Amniotic stem cell (primary cell): ENCODE data around the gene CHKA.

Experiments
- DNase-seq: peaks from one replicate; lab custom pipeline; 2025; lab: John Stamatoyannopoulos, UW

Gene CHKA

DNA sequence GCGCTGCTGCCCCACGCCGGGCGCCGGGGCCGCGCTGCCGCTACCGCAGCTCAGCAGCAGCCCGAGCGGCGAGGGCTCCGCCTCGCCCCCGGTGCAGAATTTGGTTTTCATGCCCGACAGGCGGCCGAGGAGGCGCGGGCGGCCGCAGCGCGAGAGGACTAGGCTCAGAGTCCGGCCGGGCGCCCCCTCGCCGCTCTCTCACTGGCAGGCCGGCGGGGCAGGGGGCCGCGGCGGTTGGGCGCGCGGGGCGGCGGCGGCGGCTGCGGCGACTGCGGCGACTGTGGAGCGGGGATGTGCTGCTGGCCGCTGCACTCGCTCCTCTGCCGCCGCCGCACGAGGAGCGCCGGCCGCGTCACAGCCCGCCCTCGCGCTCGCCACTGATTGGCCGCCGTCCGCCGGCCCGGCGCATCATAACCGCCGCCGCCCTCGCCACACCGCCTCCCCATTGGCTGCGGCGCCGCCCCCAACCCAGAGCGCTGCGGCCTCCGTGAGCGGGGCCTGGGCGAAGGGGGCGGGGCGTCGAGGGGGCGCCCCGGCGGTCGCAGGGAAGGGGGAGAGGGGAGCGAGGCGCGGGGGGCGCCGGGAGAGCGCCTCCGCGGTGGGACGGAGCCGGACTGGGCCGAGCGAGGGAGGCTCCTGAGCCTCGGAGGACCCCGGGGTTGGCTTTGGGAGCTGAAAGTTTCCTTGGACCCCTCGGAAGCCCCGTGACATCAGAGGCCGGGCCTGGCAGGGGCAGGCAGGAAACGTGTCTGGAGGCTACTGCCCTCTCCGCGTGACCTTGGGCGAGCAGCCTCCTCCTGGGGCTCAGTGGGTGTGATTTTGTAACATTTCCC, at the start of gene CHKA:
Gene CHKA (minus strand): TSS at position 322 of the 833 bp plus-strand sequence. CDS start 211 bp downstream, at position 111.
- peak; percentile 77 for DNase-seq

- DNase-seq = no peak
These were observed 48.3 kb upstream of the CHKA start for GRCh38 chr11:68169442-68169841.

- no peak for DNase-seq
These were observed 47.5 kb upstream of the CHKA start for GRCh38 chr11:68168694-68169093.

- DNase-seq = no peak
These were observed 46.3 kb upstream of the CHKA start for GRCh38 chr11:68167474-68167873.

DNA sequence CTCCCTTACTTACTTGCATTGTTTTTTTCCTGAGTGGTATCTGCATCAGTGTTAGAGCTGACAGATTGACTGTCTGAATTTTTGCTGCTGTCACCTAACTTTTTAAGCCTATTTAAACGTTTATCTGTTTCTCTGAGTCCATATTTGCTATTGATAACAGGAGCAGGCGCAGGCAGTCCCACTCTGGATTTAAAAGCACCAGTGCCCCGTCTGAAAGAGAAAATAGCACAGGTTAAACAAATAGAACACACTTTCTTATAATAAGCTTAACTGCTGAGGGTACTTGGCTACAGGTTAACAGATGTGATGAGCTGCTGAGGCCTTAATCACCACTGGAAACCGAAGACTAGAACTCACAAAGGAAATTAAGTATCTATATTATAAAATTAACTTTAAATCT, 45.8 kb upstream of the CHKA start:
- no peak for DNase-seq

DNA sequence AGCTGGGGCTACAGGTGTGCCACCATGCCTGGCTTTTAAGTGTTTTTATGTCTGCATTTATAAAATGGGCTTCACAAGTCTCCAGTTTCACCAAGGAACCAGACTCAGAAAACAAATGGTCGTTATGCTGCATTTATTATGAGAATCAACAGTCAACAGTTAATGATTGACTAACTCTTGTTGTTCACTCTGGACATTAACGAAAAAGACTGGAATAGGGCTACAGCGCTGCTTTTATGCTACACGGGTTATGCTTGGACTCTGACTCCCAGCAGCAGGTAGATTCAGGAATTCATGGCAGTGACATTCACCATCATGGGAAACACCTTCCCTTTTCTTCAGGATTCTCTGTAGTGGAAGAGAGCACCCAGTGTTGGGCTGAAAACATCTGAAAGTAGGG, 44.4 kb upstream of the CHKA start:
- no peak for DNase-seq

DNA sequence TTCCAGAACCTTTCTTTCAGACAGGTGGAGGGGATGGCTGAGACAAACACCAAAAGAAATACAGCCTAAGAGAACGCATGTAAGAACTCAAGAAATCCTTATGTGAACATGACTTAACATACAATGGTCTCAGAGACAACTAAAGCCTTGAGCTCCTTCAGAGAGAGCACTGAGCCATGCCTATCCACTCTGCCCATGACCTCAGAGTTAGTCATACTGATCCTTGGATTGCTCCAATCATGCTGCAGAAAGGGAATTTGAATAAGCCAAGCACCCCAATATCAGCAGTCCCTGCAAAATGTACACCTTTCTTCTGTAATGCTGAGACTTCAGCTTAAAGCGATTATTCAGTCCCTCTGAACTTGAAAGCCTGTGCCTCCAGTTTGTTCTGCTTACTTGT, 43.2 kb upstream of the CHKA start:
- no peak for DNase-seq

GRCh38 chr11:68163691-68164090, 42.5 kb upstream of the CHKA start:
- no peak for DNase-seq

GRCh38 chr11:68160100-68160695, 39.0 kb upstream of the CHKA start:
- DNase-seq = no peak

- DNase-seq = no peak
These were observed 38.5 kb upstream of the CHKA start for GRCh38 chr11:68159665-68160064.

GRCh38 chr11:68159161-68159560, 38.0 kb upstream of the CHKA start:
- no peak for DNase-seq

GRCh38 chr11:68158580-68158979, 37.4 kb upstream of the CHKA start:
- no peak for DNase-seq

DNA sequence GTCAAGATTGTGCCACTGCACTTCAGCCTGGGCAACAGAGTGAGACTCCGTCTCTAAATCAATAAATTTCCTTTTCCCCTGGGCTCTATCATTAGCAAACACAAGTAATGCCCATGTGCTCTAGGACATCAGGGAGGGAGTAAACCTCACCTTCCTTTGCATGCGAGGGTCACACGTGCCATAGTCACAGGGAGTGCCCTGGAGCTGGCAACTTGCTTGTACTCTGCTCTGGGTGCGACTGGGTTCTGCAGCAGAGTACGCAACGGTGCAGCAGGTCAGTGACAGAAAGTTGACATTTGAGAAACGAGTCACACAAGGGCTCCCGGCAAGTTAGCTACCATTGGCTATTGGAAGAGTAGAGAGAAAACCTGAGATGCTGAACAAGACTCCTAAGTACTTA, 32.6 kb upstream of the CHKA start:
- no peak for DNase-seq

- DNase-seq = no peak
These were observed 28.8 kb upstream of the CHKA start for GRCh38 chr11:68150037-68150436.

- DNase-seq = no peak
These were observed 28.2 kb upstream of the CHKA start for GRCh38 chr11:68149417-68149816.

DNA sequence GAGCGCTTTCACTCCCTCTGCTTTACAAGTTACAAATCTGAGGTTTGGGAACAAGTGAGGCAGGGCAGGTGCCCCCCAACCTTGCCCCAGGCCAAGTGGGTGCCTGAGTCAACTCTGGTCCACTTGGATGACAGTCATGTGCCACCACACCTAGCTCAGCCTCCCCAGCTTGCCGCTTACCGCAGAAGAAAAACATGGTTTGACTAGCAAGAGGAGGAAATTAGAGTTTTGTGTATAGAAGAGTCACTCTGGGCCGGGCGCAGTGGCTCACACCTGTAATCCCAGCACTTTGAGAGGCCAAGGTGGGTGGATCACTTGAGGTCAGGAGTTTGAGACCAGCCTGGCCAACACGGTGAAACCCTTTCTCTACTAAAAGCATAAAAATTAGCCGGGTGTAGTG, 27.7 kb upstream of the CHKA start:
- no peak for DNase-seq

DNA sequence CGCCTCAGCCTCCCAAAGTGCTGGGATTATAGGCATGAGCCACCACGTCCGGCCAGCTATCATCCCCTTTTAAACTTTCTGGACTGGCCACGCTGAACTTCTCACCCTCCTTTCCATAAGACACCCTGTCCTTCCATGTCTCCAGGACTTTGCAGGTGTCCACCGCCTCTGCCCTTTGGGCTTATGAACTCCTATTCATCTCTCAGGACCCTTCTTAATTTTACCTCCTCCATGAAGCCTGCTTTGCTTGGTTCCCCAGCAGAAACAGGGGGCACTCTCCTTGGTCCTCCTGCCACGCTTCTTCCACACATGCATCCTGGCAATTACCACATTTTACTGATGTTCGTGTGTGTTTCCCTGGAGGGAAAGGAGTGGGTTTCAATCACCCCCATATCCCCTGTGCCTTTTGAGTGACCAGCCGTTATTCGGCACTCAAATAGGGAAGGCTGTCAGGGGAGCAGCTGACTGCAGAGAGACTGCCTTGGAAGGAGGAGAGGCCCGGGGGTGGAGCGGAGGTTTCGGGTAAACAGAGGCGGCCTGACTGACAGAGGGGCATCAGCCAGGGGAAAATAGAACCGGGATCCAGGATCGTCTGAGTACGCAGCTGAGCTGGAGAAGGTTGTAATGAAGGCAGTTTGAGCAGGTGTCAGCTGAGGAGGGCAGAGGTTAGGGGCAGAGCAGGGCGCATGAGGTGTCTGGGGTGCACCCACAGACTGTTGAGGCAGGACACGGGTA, 27.1 kb upstream of the CHKA start:
- DNase-seq = no peak

- DNase-seq = no peak
These were observed 25.7 kb upstream of the CHKA start for GRCh38 chr11:68146704-68147474.

- DNase-seq = no peak
These were observed 24.9 kb upstream of the CHKA start for GRCh38 chr11:68146010-68146540.

DNA sequence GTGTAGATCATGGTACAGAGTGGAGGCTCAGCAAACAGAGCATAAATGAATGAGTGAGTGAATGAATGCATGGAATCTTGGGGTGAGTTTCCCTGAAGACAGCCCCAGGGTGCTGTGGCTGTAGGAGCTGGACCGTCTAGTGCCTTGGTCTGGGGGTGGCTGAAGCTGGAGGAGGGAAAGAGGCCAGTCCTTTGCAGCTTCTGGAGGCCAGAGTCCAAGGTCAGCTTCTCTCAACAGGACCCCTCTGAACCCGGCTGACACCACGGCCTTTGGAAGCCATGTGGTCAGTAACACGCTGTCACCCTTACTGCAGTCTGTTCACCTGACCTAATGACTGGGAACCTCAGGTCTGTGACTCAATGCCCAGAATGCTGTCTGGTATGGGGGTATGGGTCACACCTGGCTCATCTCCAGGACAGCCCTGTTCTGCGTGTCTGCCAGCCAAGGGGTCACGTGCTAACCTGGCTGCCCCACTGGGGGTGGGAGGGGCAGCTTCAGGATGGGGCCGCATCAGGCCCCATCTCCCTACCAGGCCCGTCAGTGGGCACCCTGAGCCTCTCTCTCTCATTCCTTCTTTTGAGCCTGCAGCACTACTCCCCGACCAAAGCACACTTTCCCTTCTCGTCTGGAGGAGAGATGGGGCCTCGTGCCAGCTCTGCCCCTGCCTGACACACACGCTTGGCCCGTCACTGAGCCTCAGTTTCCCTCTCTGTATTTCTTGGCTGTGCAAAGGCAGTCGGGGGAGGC, 24.1 kb upstream of the CHKA start:
- no peak for DNase-seq

DNA sequence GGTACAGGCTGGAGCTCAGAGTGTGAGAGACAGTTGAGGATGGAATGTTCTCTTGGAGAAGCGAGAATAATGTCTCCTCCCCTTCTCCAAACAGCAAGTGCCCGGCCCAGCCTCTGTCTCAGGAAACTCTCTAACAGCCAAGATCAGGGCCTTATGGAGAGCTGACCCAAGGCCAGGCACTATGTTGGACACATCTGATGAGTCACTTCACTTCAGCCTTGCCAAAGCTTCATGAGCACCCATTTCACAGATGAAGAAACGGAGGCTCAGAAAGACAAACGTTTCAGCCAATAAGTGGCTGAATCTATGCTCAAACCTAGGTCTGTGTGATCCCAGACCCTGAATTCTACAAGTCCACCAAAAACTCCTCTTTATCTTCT, 22.1 kb upstream of the CHKA start:
- no peak for DNase-seq
